NCI-H748 (cell line): Measurements from ENCODE around the gene SPIRE2.

Experiments
- DNase-seq: peaks from one replicate; lab custom pipeline; 2025; ENCODE audit not compliant: unreplicated experiment; lab: John Stamatoyannopoulos, UW

Gene SPIRE2

DNA sequence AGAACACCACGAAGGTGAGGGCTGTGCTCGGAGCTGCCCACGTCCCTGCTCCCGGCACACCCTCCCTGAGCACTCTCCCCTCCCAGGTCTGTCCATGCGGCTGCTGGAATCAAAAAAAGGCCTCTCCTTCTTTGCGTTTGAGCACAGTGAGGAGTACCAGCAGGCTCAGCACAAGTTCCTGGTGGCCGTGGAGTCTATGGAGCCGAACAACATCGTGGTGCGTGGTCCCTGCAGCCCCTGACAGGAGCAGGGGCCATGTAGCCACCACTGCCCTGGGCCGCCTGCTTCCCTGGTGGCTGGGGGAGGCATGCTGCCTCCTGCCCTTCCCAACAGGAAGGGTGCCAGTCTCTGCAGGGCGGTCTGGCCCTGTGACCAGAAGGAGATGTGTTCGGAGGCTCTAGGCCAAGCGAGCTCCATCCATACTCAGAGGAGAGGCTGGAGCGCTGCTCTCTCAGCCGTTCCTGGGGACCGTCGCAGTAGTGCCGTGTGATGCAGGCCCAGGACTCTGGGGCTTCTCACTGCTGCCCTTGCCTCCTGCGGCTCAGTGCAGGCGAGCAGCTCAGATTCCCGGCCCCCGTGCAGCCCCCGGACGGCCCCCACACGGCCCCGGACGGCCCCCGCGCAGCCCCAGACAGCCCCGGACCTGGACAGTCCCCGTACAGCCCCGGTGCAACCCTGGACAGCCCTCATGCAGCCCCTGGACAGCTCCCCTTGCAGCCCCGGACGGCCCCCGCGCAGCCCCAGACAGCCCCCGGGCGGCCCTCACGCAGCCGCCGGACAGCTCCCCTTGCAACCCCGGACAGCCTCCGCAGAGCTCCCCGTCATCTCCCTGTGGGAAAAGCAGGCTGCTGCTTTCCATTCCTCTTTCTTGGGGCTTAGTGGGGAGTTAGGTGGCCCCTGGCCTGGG is 65.6 kb downstream of the SPIRE2 start:
- no peak for DNase-seq

DNA sequence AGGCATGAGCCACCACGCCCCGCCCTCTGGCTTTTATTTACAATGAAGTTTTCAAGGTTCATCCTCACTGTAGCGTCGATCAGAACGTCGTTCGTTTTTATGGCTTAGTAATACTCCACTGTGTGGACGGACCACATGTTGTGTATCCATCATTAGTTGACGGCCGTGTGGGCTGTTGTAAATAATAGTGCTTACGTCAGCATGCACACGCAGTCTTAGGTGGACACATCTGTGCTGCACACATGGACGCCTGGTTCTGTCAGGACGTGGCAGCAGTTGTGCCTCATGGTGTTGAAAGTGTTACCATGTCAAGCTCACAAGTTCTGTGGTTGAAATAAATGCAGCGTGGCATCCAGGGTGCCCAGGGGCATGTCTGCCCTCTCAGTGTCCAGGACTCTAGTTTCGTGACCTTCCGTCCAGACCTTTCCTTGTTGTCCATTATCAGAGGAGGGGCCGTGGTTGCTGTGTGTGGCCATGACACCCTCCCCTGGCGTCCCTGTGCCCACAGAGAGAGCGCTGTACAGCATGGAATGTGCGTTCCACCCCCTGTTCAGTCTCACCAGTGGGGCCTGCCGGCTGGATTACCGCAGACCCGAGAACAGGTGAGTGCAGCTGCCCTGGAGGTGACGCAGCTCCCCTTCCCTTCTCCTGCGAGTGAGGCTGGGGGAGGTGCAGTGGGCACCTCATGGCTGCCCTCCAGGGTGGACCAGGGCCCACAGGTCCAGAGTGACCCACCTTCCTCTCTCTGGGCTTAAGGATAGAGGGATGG is 67.4 kb downstream of the SPIRE2 start:
- DNase-seq, result no peak

DNA sequence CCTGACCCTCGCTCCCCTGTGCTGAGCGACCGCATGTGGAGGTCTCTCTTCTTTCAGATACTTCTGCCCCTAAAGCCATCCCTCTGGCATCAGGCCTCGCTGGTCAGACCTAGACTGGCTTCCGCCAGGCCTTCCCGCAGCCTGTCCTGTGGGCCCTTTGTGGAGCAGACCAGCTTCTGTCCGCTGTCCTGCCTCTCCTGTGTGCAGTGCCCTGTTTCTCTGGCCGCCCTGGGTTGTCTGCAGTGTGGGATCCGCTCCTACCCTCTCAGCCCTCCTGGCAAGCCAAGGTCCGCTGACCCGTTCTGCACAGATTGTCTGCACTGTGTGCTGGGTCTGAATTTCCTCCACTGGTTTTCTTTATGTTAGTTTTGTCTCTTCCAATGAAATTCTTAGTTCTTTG is 68.9 kb downstream of the SPIRE2 start:
- DNase-seq, result no peak

DNA sequence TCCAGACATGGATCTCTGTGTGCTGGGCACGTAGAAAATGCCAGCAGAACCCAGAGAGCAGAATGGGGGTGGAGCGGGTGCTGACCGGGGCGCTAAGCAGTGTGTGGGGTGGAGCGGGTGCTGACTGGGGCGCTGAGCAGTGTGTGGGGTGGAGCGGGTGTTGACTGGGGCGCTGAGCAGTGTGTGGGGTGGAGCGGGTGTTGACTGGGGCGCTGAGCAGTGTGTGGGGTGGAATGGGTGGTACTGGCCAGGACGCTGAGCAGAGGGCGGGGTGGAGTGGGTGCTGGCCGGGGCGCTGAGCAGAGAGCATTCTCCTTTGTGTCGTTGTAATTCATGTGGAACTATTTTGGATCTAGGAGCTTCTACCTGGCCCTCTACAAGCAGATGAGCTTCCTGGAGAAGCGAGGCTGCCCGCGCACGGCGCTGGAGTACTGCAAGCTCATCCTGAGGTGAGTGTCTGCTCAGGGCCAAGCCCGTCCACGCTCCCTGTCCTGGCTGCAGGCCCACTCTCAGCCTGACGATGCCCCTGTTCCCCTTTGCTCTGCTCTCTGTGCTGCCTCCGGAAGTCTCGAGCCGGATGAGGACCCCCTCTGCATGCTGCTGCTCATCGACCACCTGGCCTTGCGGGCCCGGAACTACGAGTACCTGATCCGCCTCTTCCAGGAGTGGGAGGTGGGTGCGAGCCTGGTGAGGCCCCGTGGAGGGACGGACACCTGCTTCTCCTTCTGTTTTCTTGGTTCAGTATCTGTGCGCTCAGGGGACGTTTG is 70.1 kb downstream of the SPIRE2 start:
- no peak for DNase-seq

DNA sequence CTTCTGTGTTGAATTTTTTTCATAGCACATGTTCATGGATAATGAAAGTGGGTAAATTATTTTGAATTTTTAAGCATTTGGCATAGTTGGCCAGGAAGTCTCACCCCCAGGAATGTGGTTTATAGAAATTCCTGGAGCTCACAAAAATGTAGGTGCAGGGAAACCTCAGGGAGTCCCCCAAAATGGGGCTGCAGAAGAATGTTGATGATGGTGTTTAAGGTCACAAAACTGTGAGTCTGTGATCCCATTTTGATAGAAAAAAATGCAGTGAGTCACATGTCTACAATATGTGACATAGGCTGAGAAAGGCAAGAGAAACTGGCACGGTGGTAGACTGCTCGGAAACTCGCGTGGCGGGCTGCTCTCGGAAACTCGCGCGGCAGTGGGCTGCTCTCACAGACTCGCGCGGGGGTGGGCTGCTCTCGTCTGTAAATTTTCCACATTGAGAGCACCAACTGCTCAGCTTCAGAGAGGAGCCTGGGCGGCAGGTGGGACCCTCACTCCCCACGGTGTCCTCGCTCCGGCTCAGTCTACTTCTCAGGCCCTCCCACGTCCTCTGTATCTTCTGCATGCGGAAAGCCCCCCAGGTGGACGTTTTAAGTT is 71.7 kb downstream of the SPIRE2 start:
- no peak for DNase-seq

DNA sequence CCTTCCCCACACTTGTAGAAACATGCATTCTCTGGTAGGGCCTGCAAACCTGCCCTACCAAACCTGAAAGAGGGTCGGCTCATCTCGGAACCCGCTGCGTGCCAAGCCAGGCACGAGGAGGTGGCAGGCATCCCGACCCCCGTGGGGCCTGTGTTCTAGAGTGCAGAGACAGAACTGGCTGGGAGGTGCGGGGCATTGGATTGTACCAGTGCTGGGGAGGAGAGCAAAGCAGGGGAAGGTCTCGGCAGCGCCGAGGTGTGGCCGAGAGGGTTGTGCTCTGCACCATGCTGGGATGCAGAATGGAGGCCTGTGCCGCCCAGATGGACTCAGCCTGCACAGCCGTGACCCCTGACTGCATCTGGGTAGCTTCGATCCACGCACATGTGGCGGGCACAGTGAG is 72.6 kb downstream of the SPIRE2 start:
- DNase-seq, result no peak

DNA sequence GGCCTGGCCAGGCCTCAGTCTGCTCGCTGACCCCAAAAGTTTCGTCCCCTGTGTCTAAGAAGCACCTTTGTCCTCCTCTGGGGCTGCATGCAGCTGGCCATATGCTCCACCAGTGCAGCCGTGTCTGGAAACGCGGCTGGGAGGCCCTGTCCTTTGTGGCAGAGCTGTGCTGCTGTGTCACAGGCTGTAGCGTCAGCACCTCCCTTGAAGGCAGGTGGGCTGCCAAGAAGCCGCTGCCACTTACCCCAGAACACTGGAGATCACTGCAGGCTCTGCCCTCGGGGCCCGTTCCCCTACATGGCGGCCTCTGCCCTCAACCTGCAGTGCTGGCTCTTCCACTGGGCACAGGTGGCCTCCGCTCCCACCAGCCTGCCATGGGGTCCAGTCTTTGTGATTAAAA is 74.7 kb downstream of the SPIRE2 start:
- peak; percentile 3 for DNase-seq

DNA sequence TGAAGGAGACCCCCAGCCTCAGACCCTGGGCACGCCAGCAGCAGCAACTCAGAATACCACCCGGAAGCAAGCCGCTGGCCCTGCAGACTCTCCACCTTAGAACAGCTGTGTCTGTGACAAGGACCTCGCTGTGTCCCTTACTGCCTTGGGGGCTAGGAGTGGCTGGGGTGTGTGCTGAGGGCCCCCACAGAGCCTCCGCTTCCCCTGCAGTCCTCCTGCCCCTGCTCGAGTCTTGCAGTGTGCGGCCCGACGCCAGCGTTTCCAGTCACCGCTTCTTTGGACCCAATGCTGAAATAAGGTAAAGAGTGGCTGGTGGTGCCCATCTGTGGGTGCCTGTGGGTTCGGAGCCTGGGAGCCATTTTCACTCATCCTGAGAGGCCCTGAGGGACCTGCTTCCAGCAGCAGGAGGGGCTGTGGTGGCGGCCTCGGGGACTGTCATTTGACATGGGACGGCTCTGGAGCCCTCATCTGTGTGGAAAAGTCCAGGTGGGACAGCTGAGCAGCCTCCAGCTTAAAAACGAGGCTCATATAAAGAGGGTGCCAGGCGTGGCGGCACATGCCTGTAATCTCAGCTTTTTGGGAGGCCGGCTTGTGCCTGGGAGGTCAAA is 75.7 kb downstream of the SPIRE2 start:
- DNase-seq, result no peak

DNA sequence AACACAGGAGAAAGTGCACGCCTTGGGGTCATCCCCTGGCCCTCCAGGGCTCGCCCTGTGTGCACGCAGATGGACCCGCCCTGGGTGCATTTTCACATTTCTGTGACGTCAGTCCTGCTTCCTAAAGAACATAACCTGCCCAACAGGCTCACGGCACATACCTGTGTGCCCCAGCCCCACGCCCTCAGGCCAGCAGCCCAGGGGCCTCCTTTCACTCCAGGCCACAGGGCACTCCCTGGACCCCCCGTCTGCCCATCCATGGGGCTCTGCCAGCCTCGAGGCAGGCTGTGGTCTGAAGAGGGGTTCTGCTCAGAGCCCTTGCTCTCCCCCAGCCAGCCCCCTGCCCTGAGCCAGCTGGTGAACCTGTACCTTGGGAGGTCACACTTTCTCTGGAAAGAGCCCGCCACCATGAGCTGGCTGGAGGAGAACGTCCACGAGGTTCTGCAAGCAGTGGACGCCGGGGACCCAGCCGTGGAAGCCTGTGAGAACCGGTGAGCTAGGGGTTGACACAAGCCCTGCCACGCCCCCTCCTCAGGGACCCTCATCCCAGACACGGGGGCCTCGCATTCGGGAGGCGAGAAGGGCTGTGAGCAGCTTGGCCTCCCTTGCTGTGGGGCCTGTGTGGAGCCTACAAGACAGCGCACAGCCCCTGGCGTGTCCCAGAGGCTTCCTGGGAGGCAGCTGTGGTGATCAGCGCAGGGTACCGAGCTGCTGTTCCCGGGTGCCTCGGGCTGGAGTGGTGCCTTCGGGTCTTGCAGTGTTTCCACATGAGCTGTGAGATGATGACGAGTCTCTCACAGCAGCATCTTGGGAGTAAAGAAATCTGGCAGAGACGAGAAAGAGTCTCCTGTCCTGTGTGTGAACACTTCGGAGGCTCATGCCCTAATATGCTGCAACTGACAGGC is 76.6 kb downstream of the SPIRE2 start:
- DNase-seq, result no peak

DNA sequence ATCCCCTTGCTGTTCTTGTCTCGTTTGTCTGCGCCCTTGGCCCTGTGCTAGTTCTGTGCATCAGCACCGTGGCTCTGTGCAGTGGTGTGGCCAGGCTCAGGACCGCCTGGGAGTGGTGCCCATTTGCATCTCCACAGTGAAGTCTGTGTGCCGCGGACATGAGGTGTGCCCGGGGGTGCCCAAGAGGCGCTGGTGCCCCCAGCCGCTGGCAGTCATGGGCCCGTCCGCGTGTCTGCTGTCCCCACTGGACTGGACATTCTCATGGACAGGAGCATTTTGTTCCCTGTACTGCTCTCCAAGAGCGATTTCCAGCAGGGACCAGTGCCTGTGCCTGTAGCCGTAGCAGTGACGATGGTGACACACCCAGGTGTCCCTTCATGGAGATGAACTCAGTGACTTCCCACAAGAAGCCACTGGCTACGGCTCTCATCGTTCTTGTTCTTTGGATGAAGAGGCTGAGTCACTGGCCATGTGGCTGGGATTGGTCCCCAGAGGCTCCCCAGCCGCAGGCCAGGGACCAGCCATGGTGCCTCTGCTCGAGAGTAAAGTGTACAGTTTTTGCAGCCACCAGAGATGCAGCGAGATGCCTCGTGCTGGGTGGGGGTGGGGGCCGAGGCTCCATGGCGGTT is 77.3 kb downstream of the SPIRE2 start:
- no peak for DNase-seq

DNA sequence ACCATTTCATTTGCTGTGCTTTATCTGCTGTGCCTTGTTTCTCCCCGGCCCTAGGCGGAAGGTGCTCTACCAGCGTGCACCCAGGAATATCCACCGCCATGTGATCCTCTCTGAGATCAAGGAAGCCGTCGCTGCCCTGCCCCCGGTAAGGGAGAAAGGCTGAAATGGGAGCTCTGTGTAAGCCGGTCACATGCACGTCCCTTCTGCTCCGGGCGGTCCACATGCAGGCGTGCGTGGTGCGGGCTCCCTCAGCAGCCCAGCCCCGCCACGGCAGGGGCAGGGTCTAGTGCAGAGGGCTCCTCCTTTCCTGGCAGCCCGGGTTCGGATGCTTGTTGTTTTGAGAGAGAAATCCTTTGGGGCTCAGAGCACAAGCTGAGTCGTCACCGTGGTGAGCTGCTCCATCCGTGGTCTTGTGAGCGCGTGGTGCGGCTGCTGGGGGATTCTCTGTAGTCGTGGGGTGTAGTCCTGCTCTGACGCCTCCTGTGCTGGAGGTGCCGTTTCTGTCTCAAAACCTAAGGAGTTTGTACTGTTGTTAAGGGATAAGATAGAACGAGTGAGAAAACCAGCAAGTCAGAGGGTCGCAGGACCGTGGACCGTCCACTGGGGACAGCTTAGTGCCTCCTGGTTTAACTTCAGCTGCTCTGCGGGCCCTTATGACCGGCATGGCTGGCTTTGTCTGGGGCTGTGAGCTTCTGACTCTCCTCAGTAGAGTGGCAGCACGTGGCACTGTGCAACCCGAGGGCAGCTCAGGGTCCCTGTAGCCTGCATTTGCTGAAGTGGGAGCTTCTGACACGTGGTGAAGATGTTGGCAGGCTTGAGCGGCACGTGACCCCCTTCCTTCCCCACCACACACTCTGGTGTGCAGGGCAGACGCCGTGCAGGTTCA is 78.1 kb downstream of the SPIRE2 start:
- DNase-seq, result no peak

DNA sequence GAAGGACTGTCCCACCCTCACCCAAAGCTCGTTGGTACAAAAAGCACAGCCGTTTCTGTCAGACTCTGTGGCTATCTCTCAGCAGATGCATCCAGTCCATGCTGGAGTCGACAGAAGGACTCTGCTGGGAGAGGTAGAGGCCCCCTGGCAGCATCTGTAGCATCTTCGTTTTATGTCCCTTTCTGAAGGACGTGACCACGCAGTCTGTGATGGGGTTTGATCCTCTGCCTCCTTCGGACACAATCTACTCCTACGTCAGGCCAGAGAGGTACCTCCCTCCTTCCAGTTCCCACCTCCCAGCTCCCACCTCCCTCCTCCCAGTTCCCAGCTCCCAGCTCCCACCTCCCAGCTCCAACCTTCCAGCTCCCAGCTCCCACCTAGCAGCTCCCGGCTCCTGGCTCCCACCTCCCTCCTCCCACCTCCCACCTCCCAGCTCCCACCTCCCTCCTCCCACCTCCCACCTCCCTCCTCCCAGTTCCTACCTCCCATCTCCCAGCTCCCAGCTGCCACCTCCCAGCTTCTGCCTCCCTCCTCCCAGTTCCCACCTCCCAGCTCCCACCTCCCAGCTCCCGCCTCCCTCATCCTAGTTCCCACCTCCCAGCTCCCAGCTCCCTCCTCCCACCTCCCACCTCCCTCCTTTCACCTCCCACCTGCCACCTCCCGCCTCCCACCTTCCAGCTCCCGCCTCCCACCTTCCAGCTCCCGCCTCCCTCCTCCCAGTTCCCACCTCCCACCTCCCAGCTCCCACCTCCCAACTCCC is 79.0 kb downstream of the SPIRE2 start:
- no peak for DNase-seq

DNA sequence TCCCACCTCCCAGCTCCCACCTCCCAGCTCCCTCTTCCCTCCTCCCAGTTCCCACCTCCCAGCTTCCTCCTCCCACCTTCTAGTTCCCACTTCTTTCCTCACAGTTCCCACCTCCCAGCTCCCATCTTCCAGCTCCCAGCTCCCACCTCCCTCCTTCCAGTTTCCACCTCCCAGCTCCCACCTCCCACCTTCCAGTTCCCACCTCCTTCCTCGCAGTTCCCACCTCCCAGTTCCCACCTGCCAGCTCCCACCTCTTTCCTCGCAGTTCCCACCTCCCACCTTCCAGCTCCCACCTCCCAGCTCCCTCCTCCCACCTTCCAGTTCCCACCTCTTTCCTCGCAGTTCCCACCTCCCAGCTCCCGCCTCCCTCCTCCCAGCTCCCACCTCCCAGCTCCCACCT is 80.0 kb downstream of the SPIRE2 start:
- no peak for DNase-seq

DNA sequence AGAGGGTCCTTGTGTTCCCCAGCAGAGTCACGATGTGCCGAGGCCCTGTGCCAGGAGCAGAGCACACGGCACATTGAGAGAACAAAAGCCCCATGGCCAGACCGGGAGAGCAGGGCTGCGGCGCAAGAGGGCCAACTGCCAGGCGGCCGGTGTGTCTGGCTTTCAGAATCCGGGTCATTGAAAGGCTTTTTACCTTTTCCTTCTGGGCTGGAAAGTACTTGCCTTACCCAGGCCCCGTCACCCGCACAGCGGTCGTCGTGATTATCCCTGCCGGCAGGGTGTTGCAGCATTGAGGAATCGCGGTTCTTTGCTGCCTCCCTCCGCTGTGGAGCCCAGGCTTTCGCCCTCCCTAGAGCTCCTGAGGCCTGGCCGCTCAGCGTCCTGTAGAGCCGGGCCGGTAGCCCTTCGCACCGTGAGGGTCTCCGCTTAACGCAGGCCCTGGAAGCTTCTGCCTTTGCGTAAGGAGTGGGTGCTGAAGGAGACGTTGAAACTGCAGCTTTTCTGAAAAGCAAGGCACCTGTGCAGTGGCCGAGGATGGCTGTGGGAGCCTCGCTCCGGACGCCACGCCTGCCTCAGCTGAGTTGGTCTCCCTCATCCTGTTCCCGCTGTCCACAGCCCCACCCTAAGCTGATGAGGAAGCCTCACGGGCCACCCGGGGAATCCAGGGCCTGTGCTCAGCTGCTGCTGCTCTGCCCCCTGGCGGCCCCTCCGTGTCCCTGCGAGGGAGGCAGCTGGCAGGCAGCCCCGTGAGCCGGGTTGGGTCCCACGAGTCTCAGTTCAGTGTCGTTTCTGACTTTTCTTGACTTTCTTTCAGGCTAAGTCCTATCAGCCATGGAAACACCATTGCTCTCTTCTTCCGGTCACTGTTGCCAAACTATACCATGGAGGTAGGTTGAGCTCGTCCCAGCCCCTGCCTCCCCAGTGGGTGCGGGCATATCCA is 81.8 kb downstream of the SPIRE2 start:
- peak; percentile 59 for DNase-seq

DNA sequence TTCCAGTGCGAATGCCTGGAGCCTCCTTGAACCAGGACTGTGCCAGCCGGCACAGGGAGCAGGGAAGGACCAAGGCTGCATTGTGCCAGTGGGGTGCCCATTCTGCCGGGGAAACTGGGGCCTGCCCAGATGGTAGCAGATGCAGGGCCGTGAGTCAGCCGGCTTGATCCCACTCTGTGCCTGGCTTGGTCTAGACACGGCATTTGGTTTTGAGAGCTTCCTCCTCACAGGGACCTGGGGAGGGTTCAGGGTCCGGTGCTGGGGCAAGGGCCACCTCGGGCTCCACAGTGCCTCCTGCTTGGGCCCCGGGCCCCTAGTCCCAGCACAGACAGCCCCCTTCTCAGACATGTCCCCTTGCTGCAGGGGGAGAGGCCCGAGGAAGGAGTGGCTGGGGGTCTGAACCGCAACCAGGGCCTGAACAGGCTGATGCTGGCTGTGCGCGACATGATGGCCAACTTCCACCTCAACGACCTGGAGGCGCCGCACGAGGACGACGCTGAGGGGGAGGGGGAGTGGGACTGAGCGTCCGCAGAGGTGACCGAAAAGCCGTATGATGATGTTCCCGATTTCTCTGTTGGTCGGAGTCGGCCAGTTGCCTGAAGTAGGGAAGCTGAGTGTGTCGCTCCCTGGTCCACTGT is 82.6 kb downstream of the SPIRE2 start:
- no peak for DNase-seq

DNA sequence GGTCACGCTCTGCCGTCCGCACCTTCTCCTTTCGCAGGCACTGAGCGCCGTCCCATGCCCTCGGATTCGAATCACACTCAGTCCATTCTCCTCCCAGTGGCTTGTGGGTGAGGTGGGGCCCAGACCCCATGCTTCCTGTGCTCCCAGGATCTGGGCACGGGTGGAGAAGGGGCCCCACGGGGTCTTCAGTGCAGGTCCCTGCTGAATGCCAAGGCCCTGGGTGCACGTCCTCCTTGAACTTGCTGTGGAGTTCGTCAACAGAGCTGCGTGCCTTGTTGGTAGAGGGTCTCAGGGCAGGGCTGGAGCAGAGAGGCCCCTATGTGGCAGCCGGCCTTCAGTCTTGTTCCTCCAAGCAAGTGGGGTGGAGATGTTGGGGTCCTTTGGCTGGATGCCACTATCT is 83.1 kb downstream of the SPIRE2 start:
- no peak for DNase-seq
